RWPE1 (cell line): ENCODE results near the gene CDC42.
A peak's percentile ranks its signal among the peaks of the same experiment; 100 is the strongest.

Experiments used
- CTCF ChIA-PET: fragments of 350-600 bp; sonication (Branson Sonifier 250); formaldehyde crosslinking; extraction: SDS; loops from one replicate; lab custom pipeline; 2021; lab: Yijun Ruan, JAX
- POLR2A ChIA-PET: fragments of 400-600 bp; formaldehyde crosslinking; extraction: SDS; loops from one replicate; lab custom pipeline; 2020; ENCODE audit warnings: antibody characterized with exemption; ENCODE audit not compliant: low non-redundant PET; lab: Yijun Ruan, JAX
- DNase-seq: peaks from one replicate; pipeline ENCODE4 v3.0.0; 2012; ENCODE audit warnings: low spot score
- H3K27ac ChIP-seq: fragments of 450-650 bp; 2 replicates; pipeline ENCODE4 v1.5.1; 2017
- TF ChIP-seq, protein P1 (sequence below): fragments of 450-650 bp; conservative IDR thresholded peaks from 2 replicates; pipeline ENCODE4 v1.5.1; 2017; ENCODE audit warnings: low read depth, mild to moderate bottlenecking

Gene CDC42

DNA sequence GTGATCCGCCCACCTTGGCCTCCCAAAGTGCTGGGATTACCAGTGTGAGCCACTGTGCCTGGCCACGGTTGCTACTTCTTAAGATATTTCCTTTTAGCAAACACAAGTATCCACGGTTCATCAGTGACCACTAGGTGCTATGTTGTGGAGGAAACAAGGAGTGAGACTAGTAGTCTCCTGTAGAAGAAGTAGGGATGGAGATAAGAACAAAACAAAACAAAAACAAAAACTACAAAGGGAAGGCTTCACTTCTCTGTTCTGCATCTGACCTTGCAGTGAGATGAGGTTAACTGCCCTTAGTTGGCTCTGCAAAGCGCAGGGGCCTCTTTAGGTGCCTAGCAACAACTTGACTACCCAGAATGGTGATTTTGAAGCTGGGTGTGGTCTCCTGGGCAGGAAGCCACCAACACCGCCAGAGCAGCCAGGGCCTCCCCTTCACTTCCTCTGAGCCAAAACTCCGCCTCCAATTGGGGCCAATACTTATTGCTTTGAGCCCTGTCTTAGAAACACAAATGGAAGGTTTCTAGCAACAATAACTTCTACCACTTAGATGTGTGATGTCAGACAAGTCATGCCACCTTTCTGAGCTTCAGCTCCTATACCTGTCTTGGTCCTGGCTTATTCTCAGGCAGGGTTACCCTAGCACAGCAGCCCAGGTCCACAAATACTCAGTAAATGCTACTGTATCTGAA, 12.8 kb upstream of the CDC42 start:
- peak; percentile 32 for DNase-seq
- CTCF ChIA-PET = interaction anchor here (0.6 to 0.7 kb wide), 3 partner anchors 13 to 120 kb away, joined by 3 to 6 read pairs (median 3); partner anchors contain the start of gene CDC42
- H3K27ac ChIP-seq = peak overlapping the region; percentile 61
- TF ChIP-seq, protein P1, sequence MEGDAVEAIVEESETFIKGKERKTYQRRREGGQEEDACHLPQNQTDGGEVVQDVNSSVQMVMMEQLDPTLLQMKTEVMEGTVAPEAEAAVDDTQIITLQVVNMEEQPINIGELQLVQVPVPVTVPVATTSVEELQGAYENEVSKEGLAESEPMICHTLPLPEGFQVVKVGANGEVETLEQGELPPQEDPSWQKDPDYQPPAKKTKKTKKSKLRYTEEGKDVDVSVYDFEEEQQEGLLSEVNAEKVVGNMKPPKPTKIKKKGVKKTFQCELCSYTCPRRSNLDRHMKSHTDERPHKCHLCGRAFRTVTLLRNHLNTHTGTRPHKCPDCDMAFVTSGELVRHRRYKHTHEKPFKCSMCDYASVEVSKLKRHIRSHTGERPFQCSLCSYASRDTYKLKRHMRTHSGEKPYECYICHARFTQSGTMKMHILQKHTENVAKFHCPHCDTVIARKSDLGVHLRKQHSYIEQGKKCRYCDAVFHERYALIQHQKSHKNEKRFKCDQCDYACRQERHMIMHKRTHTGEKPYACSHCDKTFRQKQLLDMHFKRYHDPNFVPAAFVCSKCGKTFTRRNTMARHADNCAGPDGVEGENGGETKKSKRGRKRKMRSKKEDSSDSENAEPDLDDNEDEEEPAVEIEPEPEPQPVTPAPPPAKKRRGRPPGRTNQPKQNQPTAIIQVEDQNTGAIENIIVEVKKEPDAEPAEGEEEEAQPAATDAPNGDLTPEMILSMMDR = no peak
- POLR2A ChIA-PET = no interaction called here

GRCh38 chr1:22040286-22040623, 12.3 kb upstream of the CDC42 start:
- CTCF ChIA-PET = interaction anchor here (0.6 kb wide), 2 partner anchors 13 to 120 kb away, joined by 3 read pairs; partner anchors contain the start of gene CDC42

GRCh38 chr1:22041505-22041904, 11.0 kb upstream of the CDC42 start:
- ChIA-PET POLR2A (interaction anchor here (1.1 kb wide), 1 partner anchor 11 kb away, joined by 3 read pairs; the partner anchor contains the start of gene CDC42), CTCF (interaction anchor here (0.7 kb wide), 1 partner anchor 507 kb away, joined by 3 read pairs; no protein-coding TSS in a partner anchor)
- TF ChIP-seq, protein P1 = no peak
- 0 out of 2 replicates have a peak overlapping the region, but pooled peaks have one; percentile 22 for H3K27ac ChIP-seq
- no peak for DNase-seq

More at GRCh38 chr1:22040286-22040623, 12.3 kb upstream of the CDC42 start:
- TF ChIP-seq, protein P1 = no peak
- DNase-seq = no peak
- peak overlapping the region; percentile 61 for H3K27ac ChIP-seq
- POLR2A ChIA-PET = no interaction called here

DNA sequence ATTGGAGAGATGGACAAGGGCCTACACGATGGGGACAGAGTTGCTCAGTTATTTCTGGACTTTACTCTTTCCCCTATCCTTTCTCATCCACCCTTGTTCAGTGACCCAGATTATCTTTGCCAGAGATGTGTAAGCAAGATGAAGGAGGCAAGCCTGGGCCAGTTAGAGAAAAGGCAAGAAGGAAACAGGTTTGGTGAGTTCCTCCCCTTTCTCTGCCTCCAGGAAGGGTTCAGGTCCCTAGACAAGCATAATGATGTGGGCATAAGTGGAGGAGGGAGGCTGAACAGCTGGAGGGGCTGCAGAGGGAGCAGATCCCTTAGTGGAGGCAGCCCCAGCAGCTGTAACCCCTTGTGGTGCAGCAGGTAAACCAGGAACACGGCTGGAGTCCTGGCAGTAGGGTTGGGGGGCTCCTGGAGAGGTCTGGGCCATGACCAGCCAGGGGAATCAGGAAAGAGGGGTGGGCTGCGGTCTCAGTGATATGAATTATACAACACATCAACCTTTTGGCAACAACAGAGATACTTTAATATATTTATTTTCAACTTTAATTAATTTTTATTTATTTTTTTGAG, 9.2 kb upstream of the CDC42 start:
- TF ChIP-seq, protein P1 = no peak
- CTCF ChIA-PET = no interaction called here
- H3K27ac ChIP-seq = peak overlapping the region; percentile 72
- peak; percentile 55 for DNase-seq
- POLR2A ChIA-PET = interaction anchor here (0.9 kb wide), 1 partner anchor 9 kb away, joined by 3 read pairs; the partner anchor contains the start of gene CDC42

- peak; percentile 34 for DNase-seq
- peak overlapping the region; percentile 72 for H3K27ac ChIP-seq
- ChIA-PET POLR2A (interaction anchor here (0.6 to 1.4 kb wide), 2 partner anchors 9 to 19 kb away, joined by 3 to 6 read pairs; no protein-coding TSS in a partner anchor), CTCF (interaction anchor here (0.5 kb wide), 1 partner anchor 87 kb away, joined by 3 read pairs; no protein-coding TSS in a partner anchor)
- TF ChIP-seq, protein P1 = no peak
These were observed 7.7 kb upstream of the CDC42 start for GRCh38 chr1:22044690-22045420.
